NB4 (cell line): ENCODE results near the gene ALKBH8.

Experiments
- CTCF ChIP-seq: IDR thresholded peaks from one replicate; pipeline ENCODE4 v1.5.1; 2012; ENCODE audit warnings: low read depth, low read length
- POLR2A ChIP-seq: IDR thresholded peaks from 2 replicates; pipeline ENCODE4 v1.6.1; 2011; ENCODE audit warnings: mild to moderate bottlenecking; ENCODE audit not compliant: insufficient read length; ENCODE audit errors: extremely low read depth

GRCh38 chr11:107468596-107468995, 96.9 kb downstream of the ALKBH8 start:
- TF ChIP-seq CTCF (no peak), POLR2A (no peak)
